Stimulated activated CD4-positive, alpha-beta T cell treated with anti-CD3 and anti-CD28 coated beads, Interleukin-2, amount 100 ng/mL, for 4 hours (primary cell): ENCODE measurements around the gene BOD1L1.
A peak's percentile ranks its signal among the peaks of the same experiment; 100 is the strongest.

Experiments used
- DNase-seq: peaks from one replicate; pipeline ENCODE4 v3.0.0-alpha.2; 2020; ENCODE audit warnings: low read depth

The BOD1L1 gene

DNA sequence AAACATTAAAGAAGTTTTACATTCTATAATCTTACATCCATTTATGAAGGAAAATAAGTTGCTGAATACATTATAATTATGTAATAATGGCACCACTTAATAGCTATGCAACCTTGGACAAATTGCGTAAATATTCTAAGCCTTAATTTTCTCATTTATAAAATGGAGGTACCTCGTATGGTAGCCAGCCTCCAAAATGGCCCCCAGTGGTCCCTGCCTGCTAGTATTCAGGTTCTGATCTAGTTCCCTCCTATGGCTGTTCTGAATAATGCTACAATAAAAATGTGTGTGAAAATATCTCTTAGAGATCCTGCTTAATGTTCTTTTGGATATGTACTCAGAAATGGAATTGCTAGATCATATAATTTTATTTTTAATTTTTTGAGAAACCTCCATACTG is 72.2 kb downstream of the BOD1L1 start:
- DNase-seq = no peak

DNA sequence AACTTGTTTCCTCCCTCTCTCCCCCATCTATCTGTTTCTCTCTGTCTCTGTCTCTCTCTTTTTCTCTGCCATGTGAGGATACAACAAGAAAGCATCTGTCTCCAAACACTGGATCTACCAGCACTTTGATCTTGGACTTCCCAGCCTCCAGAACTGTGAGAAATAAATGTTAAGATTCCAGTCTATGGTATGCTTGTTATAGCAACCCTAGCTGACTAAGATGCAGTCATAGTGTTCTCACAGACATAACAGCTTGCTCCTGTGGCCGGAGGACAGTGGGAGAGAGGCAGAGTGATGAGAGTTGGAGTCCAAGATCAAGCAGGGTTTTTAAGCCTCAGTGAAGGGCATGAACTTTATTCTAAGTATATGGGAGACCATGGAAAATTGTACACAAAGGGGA is 74.4 kb downstream of the BOD1L1 start:
- no peak for DNase-seq

DNA sequence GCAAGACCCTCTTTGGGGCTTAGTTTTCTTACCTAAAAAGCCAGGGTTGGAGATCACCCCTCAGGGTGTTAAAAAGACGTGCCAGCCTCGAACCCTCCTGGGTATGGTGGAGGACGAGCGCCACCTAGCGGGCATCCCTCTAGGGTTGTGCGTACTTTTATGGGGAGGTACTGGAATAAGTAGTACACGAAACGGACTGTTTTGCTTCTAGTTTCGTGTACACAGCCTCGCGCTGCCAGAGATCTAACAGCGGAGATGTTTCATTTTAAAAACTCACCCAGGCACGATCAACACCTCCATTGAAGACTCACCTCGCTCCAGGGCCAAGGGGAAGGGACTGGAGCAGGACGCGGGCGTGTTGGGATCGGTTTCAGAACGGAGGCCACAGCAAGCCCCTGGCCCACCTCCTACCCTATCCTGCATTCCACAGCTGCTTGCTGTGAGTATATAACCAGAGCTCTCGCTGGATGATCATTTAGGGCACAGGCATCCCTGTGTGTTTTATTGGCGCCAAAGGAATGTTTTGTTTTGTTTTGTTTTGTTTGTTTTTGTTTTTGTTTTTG is 78.5 kb downstream of the BOD1L1 start:
- peak; percentile 71 for DNase-seq

DNA sequence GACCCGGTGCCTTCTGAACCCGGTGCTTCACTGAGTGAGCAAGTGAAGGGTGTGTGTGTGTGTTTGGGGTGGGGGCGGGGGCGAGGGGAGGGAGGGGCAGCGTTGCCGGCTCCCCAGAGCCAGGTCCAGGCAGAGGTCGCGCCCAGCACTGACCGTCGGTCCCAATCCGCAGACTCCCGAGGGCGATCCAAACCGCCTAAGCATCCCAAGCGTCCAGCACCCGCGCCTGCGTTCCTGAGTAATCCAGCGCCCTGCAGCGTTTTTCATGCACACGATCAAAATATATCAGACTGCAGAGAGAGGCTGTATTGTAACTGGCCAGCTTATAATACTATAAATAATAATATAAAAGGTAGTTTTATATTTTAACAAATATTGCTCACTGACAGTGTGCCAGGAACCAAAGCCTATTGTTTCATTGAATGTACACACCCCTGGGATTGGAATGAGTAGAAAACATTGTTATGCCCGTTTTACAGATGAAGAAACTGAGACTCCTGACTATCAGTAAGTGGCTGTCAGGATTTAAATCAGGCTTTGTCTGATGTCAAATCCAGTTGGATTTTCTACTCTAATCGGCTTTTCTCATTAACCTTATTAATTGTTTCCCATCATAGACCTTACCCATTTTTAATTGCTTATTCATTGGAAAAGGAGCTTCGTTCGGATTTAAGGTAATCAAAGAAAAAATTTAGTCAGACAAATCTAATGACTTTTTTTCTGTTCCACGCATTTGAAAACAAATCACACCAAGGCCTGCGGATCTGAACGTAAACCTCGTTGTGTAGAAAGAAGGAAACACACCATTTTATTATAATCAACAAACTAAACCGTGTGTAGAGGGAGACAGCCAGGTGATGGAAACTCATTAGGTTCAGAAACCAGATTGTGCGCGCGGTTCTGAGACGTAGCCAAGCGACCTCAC is 79.2 kb downstream of the BOD1L1 start:
- no peak for DNase-seq

DNA sequence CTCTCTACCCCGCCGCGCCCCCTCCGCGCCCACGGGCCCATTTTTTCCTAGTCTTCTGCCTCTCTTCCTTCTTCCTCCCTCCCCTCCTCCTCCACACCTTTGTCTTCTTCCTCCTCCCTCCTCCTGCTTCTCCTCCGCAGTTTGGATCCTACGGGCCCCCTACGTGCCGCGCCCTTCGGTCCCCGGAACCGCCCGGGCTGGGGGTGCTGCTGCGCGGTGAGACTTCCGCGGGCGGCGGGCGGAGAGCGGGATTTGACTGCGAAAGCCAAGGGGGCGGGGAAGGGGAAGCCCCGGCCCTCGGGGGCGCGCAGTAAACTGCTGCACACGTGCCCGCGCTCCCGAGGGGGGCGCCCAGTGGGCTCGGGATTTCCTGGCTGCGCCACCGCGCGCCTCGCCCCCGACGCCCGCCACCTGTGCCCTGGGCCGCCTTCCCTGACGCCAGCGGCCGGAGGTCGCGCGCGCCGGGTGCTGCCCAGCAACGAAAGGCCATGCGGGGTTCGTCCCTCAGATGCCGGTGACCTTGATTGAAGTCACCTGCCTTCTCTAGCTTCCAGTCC is 80.0 kb downstream of the BOD1L1 start:
- no peak for DNase-seq

DNA sequence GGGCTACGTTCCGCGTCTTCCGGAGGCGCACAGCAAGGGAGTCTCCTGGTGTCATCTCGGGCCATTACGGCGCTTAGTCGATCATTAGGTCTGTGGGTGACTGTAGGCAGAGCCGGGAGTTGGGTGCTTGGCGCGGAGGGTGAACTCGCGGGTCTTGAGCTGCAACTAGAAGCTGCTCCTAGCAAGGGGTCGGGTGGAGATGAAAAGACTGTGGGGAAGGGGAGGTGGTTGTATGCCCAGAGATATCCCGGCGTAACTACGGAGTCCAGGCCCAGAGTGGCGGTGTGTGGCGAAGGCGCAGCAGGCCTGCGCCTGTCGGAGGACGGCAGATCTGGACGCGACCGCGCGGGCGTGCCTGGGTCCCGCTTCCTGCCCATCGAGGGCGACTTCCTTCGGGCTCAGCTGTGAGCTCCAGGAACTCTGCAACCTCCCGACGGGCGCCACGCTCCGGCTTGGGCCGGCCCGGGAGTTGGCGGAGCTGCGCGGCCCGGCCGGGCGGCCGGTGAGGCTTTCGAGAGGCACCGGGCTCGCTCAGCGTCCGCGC is 80.5 kb downstream of the BOD1L1 start:
- DNase-seq = no peak

DNA sequence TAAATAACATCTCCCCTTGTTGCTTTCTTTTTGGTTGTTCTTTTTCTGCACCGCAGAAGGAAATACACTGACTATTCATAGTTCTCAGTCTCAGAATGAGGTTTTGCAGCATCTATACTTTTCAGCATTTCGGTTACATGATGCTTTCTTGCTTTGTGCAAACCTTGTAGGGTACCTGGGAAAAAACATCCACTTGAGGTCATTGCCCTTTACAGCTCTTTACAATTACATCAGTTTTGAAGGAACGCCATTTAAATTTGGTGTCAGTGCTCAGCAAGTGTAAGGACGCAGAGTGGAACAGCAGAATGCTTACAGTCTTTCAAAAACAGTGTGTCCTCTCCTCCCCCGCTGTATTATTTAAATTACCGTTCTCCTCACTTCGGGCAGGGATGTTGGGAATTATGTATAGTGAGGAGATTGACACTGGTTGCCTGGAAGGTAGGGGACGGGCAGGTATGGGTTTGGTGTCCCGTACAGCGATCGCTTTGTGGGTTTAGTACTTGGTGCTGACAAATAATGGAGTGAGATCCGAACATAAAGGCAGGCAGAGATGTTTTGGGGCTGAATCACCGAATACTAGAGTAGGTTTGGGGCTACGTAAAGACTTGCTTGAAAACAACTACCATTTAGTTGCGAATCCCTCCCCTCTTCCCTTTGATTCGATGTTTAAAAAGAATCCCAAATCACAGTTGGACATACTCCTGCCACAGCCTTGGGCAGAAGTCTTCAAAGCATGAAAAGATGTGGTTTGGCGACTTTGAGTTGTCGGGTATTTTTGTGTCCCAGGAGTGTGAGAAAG is 81.2 kb downstream of the BOD1L1 start:
- no peak for DNase-seq

DNA sequence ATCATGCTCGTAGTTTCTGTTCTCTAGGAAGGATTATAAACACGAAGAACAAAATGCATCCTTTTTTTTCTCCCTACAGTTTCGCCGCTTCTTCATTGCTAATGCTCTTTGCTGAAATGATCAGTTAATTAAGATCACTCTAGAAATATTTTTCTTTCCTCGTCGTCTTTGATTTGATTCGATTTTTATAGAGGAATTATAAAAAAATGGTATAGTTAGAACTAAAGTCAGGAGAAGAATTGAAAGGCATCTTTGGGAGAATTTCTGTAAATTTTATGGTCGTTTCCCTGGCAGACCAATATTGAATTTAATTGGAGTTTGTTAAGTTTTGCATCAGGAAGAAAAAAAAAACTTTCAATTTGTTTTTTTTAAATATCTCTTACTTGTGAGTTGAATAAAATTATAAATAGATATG is 82.1 kb downstream of the BOD1L1 start:
- no peak for DNase-seq

DNA sequence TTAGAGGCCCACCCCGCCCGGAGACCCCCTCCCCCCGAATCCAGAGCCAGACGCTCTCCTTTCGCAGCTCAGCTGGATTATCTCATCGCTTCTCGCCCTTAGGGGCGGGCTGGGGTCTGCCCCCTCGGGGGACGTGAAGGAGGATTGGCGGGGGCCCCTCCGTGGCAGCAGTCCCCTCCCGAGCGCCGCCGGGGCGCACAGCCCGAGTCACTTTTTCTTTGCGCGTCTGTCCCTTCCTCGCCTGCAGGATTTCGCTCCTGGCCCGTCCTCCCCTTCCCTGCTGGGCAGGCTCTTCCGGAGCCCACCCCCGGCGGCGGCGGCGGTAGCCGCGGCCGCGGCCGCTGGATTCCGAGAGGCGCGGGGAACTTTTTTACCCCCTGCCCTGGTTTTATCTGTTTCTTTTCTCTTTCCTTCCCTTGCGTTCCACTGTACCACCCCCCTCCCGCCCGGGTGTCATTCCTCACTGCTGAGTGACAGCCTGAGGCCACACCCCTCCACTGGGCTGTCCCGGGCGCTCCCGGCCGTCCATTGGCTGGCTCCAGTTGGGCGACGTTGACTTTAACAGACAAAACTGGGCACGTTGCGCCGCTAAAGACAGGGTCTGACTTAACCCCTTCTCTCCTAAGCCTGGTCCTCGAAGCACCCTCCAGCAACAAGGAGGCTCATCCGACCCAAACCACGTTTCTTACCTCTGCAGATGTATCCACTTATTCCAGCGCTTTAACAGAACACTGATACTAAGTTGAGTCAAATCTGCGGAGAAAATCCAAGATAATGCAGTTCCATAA is 82.7 kb downstream of the BOD1L1 start:
- DNase-seq = no peak

DNA sequence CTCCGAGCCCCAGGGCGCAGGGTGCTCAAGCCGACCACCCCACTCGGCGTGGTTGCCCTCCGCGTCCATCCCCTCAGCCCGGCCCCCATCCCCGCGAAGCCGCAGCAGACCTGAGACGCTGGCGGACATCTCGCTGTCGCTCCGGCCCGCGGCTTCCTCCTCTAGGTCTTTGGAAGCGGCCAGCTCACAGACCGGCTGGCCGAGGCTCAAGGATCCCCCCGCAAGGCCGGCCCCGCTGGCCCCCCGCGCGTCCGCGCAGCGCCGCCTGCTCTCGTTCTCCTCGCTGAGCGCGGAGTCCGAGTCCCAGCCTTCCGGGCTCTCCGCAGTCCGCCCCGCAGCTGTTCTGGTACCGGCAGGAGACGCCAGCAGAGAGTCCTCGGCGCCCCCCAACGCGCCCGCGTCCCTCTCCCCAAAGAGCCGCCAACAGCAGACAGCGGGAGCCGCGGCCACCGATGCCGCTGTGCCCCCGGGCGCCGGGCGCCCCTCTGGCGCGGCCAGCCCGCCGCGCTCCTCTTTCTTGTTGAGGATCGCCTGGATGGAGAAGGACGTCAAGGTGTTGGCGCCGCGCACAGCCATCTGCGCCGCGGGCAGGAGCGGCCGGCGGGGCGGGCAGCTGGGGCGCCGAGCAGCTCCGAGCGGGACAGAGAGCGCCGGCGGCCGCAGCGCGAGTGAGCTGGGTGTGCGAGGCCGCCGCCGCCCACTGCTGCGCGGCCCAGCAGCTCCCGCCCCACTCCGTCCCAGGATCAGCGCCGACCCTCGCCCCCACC is 83.5 kb downstream of the BOD1L1 start, which contains the start of gene NKX3-2:
TSS of gene NKX3-2 (minus strand) at position 670 of the 767 bp plus-strand sequence. CDS start at position 576, 94 bp downstream.
- no peak for DNase-seq

DNA sequence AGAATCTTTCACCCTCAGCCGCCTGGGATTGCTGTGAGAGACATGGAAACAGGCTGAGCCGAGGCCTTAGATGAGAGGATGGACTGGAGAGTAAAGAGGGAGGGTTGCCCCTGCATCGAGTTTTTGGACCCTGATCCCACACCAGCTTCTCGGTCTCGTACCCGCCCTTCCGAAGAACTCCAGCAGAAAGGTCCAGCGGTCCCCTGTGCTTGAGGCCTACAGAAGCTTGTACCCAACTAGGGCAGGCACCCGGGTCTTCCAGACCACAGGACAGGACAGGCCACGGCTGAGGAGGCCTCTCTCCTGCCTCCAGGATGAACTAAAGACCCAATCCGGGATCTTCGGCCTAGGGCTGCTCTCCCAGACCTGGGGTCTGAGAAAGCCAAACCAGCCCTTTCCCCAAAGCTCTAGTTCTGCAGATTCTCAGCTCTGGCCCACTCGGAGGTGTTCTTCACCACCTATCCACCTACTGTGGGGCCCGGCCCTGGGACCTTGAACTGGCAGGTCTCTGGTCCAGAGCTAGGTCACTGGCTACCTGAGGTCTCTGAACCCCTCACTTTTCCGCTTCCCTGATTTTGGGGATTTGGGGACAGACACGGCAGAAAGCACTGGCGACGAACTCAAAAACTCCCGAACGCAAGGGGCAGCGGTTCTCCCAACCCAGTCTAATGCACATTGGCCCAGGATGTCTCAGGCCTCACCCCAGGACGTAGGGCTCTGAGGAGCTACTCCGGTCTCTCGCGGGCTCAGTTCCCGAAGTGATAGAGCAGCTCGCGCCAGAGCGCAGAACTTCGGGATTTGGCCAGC is 84.3 kb downstream of the BOD1L1 start:
- no peak for DNase-seq

DNA sequence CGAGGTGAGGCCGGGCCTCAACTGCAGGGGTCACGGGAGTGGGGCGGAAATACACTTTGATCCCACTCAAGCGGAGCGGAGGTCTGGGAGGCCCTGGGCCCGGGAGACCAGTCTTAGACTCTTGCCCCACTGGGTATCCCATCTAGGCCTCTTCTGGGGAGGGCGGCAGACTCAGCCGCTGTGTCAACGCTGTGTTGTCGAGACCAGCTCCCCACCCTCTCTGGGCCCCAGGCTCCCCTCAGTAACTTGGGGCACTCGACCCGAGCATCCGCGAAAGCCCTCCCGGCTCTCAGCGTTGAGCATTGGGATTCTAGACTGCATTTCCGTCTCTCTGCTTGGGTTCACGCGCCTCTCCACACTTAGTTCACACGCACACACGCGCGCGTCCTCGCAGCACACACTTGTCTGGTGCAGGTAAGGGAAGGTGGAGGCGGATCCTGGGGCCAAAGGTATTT is 84.9 kb downstream of the BOD1L1 start:
- DNase-seq = no peak

DNA sequence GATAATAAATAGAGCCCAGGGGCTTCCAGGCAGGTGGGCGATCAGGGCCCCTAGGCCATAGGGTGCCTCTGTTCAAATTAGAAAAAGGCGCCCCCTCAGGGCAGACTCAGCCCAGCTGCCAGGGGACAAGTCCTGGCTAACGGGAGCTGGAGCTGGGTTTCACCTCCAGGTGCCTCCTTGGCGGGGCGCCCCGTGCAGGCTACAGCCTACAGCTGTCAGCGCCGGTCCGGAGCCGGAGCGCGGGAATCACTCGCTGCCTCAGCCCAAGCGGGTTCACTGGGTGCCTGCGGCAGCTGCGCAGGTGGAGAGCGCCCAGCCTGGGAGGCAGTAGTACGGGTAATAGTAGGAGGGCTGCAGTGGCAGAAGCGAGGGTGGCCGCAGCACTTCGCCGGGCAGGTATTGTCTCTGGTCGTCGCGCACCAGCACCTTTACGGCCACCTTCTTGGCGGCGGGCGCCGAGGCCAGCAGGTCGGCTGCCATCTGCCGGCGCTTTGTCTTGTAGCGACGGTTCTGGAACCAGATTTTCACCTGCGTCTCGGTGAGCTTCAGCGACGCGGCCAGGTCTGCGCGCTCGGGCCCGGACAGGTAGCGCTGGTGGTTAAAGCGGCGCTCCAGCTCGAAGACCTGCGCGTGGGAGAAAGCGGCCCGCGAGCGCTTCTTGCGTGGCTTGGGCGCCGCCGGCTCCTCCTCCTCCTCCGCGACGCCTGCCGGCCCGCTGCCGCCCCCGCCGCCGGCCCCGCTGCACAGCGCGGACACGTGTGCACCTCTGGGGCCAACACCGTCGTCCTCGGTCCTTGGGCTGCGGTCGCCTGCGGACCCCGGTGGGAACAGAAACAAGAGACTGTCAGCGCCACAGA is 85.6 kb downstream of the BOD1L1 start:
- no peak for DNase-seq

DNA sequence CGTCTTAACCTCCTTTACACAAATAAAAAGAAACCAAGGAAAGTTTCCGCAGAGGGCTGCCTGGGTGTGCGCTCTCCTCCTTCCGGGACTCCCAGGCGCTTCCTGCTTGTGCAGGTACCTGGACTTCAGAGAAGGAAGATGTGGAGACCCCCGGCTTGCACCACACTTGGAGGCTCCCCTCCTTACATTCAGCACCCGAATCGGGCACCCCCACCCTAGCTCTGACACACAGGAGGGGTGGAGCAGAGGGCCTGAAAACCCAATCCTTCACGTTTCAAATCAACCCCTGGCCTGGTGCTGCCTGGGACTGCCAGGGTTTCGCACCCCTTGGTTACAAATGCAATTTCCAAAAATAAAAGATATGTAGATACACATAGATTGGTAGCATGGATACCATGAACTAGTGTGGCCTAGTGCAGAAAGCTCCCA is 86.3 kb downstream of the BOD1L1 start:
- no peak for DNase-seq

DNA sequence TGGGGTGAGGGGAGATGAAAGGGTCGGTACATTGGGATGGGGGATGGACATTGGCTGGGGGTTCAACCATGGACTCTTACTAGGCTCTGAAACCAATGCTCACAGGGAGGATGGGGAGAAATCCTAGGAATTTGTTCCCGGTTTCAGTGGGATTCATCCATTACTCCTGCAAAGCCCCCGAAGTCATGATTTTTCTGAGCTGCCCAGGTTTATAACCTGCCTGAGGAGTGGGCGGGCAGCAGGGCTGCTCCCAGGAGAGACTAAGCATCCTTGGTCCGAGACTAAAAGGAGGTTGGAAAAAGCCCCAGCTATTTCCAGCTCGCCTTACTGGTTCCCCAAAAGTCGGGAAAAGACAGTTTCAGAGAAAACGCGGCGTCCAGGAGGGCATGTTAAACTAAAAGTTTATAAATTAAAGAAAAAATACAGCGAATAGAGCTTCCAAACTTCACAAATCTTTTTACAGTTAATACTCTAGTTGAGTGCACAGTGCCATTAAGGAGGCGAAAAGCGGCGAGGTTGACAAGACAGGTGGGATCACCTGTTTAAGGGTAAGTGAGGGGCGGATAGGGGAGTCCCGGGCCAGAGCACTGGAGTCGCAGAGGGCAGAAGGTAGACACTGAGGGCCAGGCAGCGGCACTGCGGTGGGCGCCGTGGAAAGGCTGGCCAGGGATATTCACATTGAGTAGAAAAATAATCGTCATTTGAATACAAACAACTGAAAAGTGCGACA is 86.9 kb downstream of the BOD1L1 start:
- DNase-seq = no peak

DNA sequence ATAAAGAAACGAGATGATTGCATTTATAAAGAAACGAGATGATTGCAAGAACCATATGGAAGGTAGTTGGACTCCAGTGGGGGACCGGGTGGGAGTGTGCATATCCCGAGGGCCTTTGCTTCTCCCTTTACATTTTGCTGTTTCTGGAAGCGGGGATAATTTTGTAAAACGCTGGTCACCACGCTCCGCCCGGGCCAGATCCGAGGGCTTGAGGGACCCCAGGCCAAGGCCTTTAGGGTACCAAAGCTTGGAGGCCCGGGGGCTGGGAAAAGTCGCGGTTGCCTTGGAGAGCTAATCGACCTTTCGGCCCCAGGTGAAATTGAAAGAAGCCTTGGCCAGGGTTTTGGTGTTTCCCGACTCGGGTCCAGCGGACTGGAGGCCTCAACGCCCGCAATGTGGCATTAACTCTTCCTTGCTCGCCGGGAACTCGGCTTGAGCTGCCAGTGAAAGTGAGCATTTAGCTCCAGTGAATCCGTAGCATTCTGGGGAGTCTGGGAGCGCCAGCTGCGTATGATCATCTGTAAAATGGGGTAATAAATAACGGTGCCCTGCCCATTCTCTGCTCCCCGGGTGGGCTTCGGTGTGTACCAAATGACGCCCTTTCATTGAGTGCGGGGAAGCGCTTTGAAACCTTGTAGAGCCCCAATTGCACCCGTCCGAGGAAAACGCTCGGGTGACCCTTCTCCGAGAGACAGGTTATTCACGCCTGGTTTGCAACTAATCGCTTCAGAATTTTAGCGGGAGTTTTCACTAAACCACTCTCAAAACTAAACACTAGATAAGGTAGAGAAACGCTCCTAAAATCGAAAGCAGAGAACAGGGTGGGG is 87.7 kb downstream of the BOD1L1 start:
- no peak for DNase-seq

DNA sequence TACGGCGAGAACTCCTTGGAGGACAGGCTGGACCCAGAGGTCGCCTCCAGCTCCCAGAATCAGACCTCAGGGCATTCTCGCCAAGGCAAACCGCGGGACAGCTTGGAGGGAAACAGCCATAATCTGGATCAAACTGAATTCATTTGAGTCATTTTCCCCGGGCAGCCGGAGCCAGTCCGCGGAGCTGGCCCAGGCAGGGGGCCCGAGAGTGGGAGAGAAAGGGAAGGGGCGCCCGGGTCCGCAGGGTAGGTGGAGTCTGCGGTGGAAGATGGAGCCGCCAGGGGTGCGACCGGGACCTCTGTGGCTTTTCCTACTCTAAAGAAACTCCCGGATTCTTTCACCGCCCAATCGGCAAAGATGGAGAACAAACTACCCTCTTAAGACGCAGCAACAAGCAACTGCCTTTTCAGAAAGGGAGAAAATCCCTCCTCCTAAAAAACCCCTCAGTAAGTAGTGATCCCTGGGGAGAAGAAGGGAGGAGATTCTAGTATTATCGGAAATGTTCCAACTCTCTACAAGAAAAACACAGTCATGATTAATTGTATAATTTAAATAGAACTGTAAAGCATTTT is 88.4 kb downstream of the BOD1L1 start:
- DNase-seq = no peak
